Measurements from ENCODE around the gene VEGFD. TPM values are rescaled to one million over a fixed set of nuclear protein-coding genes. Genes with fewer than 3 reads are reported as not detected.
A peak's percentile ranks its signal among the peaks of the same experiment; 100 is the strongest.

The VEGFD gene
- total RNA-seq, 4 donors from 2014 or later: 5.1 to 16.8 (median 9.0) TPM

- no peak for TF ChIP-seq CTCF (IDR thresholded peaks at IDR 0.05 in 4 of 5, conservative IDR thresholded peaks at IDR 0.05 in 1 of 5)
- no peak for TF ChIP-seq POLR2A (IDR thresholded peaks at IDR 0.05)
- intact Hi-C loops (cut with DNase I; ENCODE audit: low total_unique reads): no loop called here
- in situ Hi-C loops (cut with MboI; ENCODE audit: low sequenced_read_pairs in 4 of 4): no loop called here
- Histone ChIP-seq H3K9me3 (no peaks in the 10 kb centered on the region), H3K36me3 (no peaks in the 10 kb centered on the region), H3K4me1 (no peaks in the 10 kb centered on the region), H3K4me3 (no peak overlapping the region), H3K27me3 (no peaks in the 10 kb centered on the region), H3K27ac (no peak overlapping the region)
- DNase-seq (no peak), ATAC-seq (no peak)
Measured at GRCh38 chrX:15418041-15418706, 34.0 kb upstream of the VEGFD start.

- no peak overlapping the region for H3K4me3 ChIP-seq
- no peak for DNase-seq
- TF ChIP-seq CTCF (IDR thresholded peaks at IDR 0.05 in 4 of 5, conservative IDR thresholded peaks at IDR 0.05 in 1 of 5): no peak
- TF ChIP-seq POLR2A (IDR thresholded peaks at IDR 0.05): no peak
- H3K27me3 ChIP-seq: no peaks in the 10 kb centered on the region
- H3K36me3 ChIP-seq: no peaks in the 10 kb centered on the region
- no peaks in the 10 kb centered on the region for H3K4me1 ChIP-seq
- no peak overlapping the region for H3K27ac ChIP-seq
- intact Hi-C loops (cut with DNase I; ENCODE audit: low total_unique reads) (no loop called here), in situ Hi-C loops (cut with MboI; ENCODE audit: low sequenced_read_pairs in 4 of 4) (no loop called here)
- no peaks in the 10 kb centered on the region for H3K9me3 ChIP-seq
- ATAC-seq: peak in 1 of 2 donors; percentile 36
Measured at GRCh38 chrX:15416133-15416993, 32.1 kb upstream of the VEGFD start.

- DNase-seq (no peak), ATAC-seq (no peak)
- in situ Hi-C loops (cut with MboI; ENCODE audit: low sequenced_read_pairs in 4 of 4): no loop called here
- Histone ChIP-seq H3K27ac (no peak overlapping the region), H3K36me3 (no peaks in the 10 kb centered on the region), H3K4me3 (no peak overlapping the region), H3K27me3 (no peaks in the 10 kb centered on the region), H3K9me3 (no peaks in the 10 kb centered on the region), H3K4me1 (no peaks in the 10 kb centered on the region)
- TF ChIP-seq POLR2A (IDR thresholded peaks at IDR 0.05): no peak
- no peak for TF ChIP-seq CTCF (IDR thresholded peaks at IDR 0.05 in 4 of 5, conservative IDR thresholded peaks at IDR 0.05 in 1 of 5)
- intact Hi-C loops (cut with DNase I; ENCODE audit: low total_unique reads): no loop called here
Measured at GRCh38 chrX:15413101-15413500, 28.9 kb upstream of the VEGFD start.

GRCh38 chrX:15410947-15411346, 26.7 kb upstream of the VEGFD start:
- H3K9me3 ChIP-seq: no peaks in the 10 kb centered on the region
- ATAC-seq (no peak), DNase-seq (no peak)
- H3K36me3 ChIP-seq: no peaks in the 10 kb centered on the region
- no peaks in the 10 kb centered on the region for H3K27me3 ChIP-seq
- intact Hi-C loops (cut with DNase I; ENCODE audit: low total_unique reads) (no loop called here), in situ Hi-C loops (cut with MboI; ENCODE audit: low sequenced_read_pairs in 4 of 4) (no loop called here)
- H3K27ac ChIP-seq: no peak overlapping the region
- no peak overlapping the region for H3K4me3 ChIP-seq
- no peaks in the 10 kb centered on the region for H3K4me1 ChIP-seq
- TF ChIP-seq POLR2A (IDR thresholded peaks at IDR 0.05) (no peak), CTCF (IDR thresholded peaks at IDR 0.05 in 4 of 5, conservative IDR thresholded peaks at IDR 0.05 in 1 of 5) (no peak)

All from gastrocnemius medialis (tissue), 4 donors.